Body of pancreas (tissue), 4 donors: Measurements from ENCODE around the gene DCAF7.

Source experiments
- POLR2A ChIP-seq, 3 donors: fragments of 450-650 bp; IDR thresholded peaks; one replicate each; pipeline ENCODE4 v1.6.1; 2016; ENCODE audit warnings: antibody characterized with exemption in 3 of 3, mild to moderate bottlenecking in 2 of 3
- TF ChIP-seq, protein P1 (sequence below), 7 experiments: fragments of 450-650 bp in 4 of 7; fragments of 200-600 bp in 3 of 7; sonication (generic) in 3 of 7; IDR thresholded peaks; one replicate each; pipeline ENCODE4 v1.5.1; 2016 to 2019; ENCODE audit warnings: antibody characterized with exemption in 7 of 7

DNA sequence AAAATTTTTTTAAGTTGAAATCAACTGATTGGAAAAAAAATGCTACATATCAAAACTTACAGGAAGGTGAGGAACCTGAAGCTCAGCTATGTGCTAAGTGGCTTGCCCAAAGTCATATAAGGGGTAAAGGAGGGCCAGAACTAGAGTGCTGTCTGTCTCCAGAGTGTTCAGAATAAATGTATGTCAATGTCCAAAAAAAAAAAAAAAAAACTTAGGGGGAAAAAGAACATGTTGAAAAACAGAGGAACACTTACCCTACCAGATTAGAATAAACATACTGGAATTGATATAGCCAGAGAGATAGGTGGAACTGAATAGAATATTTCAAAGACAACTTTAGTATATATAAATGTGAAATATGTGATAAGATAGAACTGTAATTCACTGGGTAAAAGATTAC lies 11.5 kb downstream of the DCAF7 start:
- TF ChIP-seq, protein P1, sequence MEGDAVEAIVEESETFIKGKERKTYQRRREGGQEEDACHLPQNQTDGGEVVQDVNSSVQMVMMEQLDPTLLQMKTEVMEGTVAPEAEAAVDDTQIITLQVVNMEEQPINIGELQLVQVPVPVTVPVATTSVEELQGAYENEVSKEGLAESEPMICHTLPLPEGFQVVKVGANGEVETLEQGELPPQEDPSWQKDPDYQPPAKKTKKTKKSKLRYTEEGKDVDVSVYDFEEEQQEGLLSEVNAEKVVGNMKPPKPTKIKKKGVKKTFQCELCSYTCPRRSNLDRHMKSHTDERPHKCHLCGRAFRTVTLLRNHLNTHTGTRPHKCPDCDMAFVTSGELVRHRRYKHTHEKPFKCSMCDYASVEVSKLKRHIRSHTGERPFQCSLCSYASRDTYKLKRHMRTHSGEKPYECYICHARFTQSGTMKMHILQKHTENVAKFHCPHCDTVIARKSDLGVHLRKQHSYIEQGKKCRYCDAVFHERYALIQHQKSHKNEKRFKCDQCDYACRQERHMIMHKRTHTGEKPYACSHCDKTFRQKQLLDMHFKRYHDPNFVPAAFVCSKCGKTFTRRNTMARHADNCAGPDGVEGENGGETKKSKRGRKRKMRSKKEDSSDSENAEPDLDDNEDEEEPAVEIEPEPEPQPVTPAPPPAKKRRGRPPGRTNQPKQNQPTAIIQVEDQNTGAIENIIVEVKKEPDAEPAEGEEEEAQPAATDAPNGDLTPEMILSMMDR (IDR thresholded peaks at IDR 0.05): no peak
- TF ChIP-seq POLR2A (IDR thresholded peaks at IDR 0.05): no peak
